NK-92 (cell line): Measurements from ENCODE around the gene C4BPB.
"Not testable (repeated sequence)": the region's sequence is repeated elsewhere in the genome, so short reads cannot be mapped to it uniquely, and the experiment has no call there.

Experiments
- DNase-seq: peaks from one replicate; lab custom pipeline; 2025; ENCODE audit not compliant: unreplicated experiment; lab: John Stamatoyannopoulos, UW

The C4BPB gene

DNA sequence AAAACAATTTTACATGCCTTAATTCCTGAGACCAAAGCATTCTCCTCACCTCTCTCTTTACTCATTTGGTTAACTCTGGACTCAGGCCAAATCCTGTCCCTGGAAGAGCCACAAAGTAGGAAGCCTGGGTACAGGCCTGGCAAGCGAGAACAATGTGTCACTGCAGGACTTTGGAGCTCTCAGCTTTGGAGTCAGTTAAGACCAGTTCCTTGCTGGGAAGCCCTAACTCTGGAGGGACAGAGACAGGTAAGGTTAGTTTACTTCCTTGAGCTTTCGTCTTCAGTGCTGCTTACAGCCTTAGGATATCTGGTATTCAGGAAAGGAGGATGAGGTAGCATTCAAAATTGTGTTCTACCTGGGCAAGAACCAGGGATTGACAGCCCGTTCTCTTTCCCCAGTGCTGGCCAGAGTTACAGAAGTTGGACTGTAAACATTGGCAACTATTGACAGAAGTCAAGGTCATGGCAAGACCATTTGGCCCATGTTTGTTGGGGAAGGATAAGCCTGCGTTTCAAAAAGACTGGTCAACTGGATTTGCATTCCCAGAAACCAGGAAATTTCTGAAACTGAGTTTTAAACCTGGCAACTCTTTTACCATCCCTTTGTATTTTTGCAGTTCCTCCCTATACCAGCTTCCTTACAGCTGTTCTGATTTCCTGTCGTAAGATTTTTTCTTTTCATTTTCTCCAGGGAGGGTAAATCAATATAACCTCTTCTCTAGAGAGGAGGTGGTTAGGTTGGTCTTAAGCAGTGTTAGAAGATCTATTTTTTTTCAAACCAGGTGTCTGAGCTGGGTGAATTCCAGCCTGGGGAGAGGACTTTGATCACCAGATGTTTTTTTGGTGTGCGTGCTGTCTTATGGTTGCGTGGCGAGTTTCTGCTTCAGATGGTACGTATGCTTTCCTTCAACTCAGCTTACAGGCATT, at the start of gene C4BPB:
C4BPB (plus strand) TSS at position 160 of the 926 bp plus-strand sequence; CDS start at position 832, 672 bp downstream.
- DNase-seq: no peak

GRCh38 chr1:207039380-207040180, 49.1 kb upstream of the C4BPB start:
- DNase-seq: no peak

- no peak for DNase-seq
Measured at GRCh38 chr1:207040181-207040533, 48.5 kb upstream of the C4BPB start.

- DNase-seq: not testable (repeated sequence)
Measured at GRCh38 chr1:207041397-207041796, 47.3 kb upstream of the C4BPB start.

DNA sequence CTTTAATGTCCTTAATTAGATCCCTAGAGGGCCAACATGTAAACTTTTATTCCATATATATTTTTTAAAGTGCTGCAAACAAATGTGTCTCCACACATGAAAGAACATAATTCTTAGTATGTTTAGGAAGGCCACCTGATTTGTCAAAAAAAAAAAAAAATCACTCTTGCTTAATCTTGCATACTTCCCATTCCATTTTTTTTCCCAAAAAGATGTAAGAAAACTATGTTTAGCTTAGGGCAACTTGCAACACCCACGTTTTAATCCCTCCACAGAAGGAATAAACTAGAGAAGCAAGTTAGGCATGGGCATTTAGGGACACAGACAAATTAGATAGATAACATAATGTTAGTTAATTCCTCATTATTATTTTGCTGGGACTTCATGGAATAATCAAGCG, 43.2 kb upstream of the C4BPB start:
- no peak for DNase-seq

- DNase-seq: no peak
Measured at GRCh38 chr1:207047505-207047904, 41.2 kb upstream of the C4BPB start.

DNA sequence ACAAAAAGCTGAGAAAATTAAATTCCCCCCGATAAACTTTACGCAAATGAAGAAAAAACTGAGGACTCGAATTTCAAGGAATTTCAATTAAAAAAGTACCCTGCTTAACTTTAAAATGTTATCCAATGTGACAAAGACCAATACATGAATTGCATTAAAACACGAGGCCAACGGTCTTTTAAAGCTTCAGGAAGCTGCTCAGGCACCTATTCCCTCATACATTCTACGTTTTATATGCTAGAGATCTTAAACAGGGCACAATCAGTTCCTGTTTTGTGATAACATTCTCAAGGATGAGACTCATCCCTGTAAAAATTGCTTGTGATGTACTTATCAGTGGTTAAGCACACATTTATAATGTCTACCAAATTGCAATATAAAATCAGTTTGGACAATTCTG, 40.6 kb upstream of the C4BPB start:
- DNase-seq: no peak

GRCh38 chr1:207049054-207049453, 39.6 kb upstream of the C4BPB start:
- DNase-seq: no peak

GRCh38 chr1:207049514-207049913, 39.1 kb upstream of the C4BPB start:
- no peak for DNase-seq

- DNase-seq: no peak
Measured at GRCh38 chr1:207049974-207050391, 38.7 kb upstream of the C4BPB start.

DNA sequence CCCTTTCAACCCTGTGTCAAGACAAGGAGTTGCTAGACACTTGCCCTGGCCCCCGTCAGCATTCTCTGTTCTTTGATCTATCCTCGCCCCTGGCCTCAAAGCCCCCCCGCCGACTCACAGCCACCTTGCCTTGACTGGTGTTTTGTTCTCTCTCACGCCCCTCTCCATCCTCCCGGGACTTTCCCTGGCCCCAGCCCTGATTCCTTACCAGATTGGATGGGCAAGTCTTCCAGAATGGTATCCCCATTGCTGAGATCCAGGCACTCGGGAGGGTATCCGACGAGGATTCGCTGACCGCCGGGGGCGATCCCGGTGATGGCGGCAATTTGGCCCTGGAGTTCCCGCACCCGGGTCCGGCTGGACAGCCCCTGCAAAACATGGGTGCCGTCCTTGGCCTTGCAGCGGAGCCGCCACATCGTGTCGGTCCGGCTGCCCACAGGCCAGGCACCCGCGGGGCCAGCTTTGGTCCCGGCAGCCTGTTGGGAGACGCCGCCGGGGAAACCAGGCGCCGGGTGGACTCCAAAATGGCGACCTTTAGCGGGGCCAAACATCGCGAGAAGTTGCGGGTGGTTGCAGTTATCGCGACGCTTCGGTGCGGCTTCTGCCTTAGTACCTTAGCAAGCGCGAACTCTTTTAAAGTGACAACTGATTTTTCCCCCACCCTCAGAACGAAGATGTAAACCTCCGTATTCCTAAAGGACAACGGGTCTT, 38.0 kb upstream of the C4BPB start:
- DNase-seq: peak; percentile 38

- no peak for DNase-seq
Measured at GRCh38 chr1:207051191-207051943, 37.3 kb upstream of the C4BPB start, which contains the start of gene YOD1. Gene YOD1 (minus strand): TSS chr1:207051208. CDS start chr1:207051030, 178 bp downstream.

DNA sequence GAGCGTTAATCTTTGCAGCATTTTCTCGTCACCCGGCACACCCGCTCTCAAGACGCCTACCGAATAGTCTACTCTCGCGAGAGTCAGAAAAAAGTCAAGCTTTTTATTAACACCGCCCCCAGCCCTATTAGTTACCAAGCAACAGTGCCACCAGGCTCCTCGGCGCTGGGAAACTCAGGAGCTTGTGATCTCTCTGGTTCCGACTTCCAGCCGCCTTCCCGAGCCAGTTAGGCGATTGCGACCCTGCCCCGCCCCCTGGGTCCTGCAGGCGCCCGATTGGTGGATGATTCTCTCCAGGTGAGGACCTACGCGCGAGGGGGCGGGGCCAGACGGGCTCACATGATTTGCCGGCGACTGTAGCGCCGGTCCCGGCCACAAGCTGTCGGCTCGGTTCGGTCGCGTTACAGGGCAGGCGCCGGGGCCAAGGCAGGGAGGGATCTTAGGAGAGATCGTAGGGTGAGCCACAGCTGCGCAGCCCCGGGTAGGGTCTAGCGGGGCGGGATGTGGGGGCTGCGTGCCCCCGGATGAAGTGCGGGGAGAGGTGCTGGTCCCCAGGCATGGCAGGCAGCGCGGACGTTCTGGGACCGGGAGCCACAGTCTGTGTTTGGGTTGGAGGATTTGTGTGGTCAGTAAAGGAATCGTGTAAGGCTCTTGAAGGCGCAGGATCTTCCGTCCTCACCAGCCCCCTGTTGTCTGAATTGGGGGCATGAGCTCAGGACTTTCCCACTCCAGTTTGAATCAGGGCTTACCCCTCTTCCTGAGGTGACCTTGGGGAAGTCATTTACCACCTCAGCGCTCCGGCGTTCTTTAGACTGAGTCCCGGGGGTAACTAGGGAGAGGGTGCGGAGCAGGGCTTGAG, 35.5 kb upstream of the C4BPB start, which contains the start of gene PFKFB2:
PFKFB2 (plus strand) TSS at position 365 of the 859 bp plus-strand sequence. CDS start 1,443 bp downstream, outside the sequence.
- DNase-seq: peak; percentile 54

- DNase-seq: no peak
Measured at GRCh38 chr1:207054491-207054890, 34.2 kb upstream of the C4BPB start.

DNA sequence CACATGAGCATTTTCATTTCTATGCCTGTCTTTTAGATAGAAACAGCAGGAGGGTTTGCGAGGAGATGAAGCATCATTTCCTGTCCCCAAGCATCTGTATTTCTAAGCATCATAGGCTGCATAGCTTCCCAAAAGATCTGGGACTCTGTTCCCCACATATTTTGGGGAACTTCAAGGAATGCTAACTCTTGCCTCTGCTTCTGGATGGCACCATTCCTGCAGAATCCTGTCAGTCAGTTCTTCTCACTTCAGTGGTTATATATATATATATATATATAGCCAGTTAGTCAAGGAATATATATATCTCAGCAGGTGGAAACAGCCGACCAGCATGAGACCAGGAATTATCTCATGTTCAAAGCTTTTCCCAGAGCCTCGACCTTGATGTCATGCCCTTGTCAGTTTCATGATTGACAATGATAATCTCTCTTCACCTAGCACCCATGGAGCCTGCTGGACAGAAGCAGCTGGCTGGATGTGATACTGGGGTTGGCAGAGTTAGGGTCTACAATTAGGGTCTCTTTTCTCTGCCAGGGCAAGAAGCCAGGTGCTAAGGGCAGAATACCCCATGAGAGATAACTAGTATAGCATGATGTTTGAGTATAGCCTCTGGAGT, 33.2 kb upstream of the C4BPB start:
- no peak for DNase-seq

- no peak for DNase-seq
Measured at GRCh38 chr1:207056673-207057072, 32.0 kb upstream of the C4BPB start.

- DNase-seq: no peak
Measured at GRCh38 chr1:207058252-207058651, 30.4 kb upstream of the C4BPB start.

DNA sequence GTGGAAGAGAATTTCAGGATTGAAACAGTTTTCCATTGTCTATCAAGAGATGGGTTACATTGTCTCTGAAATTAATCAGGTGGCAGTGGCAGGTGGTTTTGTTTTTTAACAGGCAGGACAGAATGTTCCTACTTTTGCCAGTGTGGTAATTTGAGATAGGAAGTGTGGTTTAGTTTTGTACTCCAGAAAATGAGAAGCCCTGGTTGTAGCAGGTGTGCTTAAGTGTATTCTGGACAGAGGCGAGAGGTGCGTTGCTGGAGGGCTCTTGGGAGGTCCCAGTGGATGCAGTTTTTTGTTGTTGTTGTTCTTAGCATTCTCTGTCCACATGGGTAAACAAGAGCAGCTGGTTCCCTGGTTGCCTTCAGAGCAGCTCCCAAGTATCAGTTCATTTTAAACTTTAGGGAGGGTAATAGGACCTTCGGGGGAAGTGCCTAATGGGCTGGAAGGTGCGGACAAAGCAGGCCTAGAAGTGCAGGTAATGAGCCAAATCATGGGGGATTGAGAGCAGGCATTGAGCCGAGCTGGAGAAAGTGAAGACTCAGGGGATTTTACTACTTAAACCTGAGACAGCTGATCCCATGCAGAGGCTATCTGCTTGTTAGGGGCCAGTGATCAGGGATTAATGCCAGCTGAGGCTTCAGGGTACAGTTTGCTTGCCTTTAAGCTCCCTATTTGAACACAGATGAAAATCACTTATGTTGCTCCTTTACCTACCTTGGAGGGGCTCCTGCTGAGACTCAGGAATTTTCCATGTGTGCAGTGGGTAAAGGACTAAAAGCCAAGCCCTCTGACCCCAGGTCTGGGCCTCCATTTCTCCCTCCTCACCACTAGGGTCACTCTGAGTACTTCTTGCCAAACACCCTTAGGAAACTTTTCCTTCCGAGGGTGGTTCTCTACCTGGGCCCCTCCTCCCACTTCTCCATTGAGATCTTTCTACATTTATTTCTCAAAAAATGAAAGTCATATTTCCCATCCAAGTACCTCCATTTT, 29.5 kb upstream of the C4BPB start:
- DNase-seq: no peak
